ENCODE measurements around the gene RAX2.
"Not testable (repeated sequence)": the region's sequence is repeated elsewhere in the genome, so short reads cannot be mapped to it uniquely, and the experiment has no call there.

The RAX2 gene

GRCh38 chr19:3816566-3817218, 44.7 kb upstream of the RAX2 start:
- no peak for TF ChIP-seq CTCF (IDR thresholded peaks at IDR 0.05; ENCODE audit: insufficient read depth, missing control alignments)
- FAIRE-seq: no peak
- DNase-seq (ENCODE audit: insufficient read length, low spot score): no peak

- not testable (repeated sequence) for FAIRE-seq; DNase-seq (ENCODE audit: insufficient read length, low spot score)
These were observed 44.1 kb upstream of the RAX2 start for GRCh38 chr19:3816148-3816547.

GRCh38 chr19:3814648-3815047, 42.6 kb upstream of the RAX2 start:
- DNase-seq (ENCODE audit: insufficient read length, low spot score) (no peak), FAIRE-seq (no peak)
- TF ChIP-seq CTCF (IDR thresholded peaks at IDR 0.05; ENCODE audit: insufficient read depth, missing control alignments): no peak

GRCh38 chr19:3813473-3814392, 41.7 kb upstream of the RAX2 start:
- DNase-seq (ENCODE audit: insufficient read length, low spot score) (no peak), FAIRE-seq (no peak)
- no peak for TF ChIP-seq CTCF (IDR thresholded peaks at IDR 0.05; ENCODE audit: insufficient read depth, missing control alignments)

- DNase-seq (ENCODE audit: insufficient read length, low spot score) (no peak), FAIRE-seq (no peak)
- no peak for TF ChIP-seq CTCF (IDR thresholded peaks at IDR 0.05; ENCODE audit: insufficient read depth, missing control alignments)
These were observed 38.8 kb upstream of the RAX2 start for GRCh38 chr19:3810708-3811355.

GRCh38 chr19:3809881-3810707, 38.1 kb upstream of the RAX2 start:
- no peak for DNase-seq (ENCODE audit: insufficient read length, low spot score)
- no peak for TF ChIP-seq CTCF (IDR thresholded peaks at IDR 0.05; ENCODE audit: insufficient read depth, missing control alignments)
- no peak for FAIRE-seq

All from D721Med (cell line).